ENCODE data around the gene ITGA8.
A peak's percentile ranks its signal among the peaks of the same experiment; 100 is the strongest.
"Not testable (repeated sequence)": the region's sequence is repeated elsewhere in the genome, so short reads cannot be mapped to it uniquely, and the experiment has no call there.

ITGA8 gene

DNA sequence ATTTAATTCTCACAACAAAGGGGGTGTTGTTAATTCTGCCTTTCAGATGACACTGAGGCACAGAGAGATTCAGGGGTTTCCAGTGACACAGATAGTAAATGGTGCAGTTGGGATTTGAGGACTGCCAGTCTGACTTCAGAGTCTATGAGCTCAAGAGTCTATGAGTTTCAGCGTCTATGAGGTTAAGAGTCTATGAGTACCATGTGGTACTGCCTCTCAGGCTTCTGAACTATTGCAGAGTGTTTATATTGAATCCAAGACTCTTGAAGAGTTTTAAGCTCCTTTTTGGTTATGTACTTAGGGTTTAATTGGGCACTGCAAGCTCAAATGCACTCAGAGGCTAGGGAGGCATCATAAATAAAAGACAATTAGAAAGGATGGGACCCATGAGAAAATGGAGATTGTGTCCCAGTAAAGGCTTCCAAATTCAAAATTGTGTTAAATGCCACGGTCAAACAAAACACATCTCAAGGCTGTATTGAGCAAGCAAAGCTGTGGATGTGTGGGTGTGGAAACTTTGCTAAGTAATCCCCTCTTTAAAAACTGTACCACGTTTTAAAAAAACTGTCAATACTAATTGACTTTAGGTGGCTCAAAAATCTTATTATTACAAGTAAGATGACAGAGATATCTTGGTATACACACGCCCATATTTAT, 224.7 kb downstream of the ITGA8 start:
- no peak for DNase-seq (ENCODE audit: low spot score)

DNA sequence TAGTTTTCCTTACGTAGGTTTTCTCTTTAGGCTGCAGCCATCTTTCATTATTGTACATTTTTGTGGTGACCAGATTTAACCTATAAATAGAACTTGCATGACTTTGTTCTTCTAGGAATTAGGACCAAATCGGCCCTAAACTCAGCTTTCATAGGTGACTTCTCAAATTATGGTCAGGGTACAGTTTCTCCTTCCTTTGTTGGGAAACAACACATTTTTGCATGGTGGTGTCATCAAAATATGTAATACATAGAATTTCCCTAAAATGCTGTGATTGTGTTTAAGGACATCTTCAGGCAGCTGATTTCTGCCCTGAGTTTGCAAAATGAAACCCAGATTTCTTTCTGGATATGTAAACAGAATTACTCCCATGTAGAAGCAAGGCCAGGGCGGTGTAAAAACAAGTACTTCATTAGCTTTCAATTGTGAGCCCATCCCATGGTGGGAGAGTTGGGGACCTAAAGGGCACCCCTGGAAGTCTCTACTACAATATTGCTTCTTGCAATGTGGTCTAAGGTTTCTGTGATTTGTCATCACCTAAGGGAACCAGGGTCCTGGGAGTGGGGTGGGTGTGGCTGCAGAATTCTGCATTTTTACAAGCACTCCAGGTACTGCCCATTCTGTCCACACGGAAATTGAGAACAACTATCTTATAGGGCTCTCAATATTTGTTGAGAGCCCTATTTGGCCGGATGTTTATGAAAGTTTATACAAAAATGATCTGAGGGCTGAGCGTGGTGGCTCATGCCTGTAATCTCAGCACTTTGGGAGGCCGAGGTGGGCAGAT, 227.7 kb downstream of the ITGA8 start:
- no peak for DNase-seq (ENCODE audit: low spot score)

DNA sequence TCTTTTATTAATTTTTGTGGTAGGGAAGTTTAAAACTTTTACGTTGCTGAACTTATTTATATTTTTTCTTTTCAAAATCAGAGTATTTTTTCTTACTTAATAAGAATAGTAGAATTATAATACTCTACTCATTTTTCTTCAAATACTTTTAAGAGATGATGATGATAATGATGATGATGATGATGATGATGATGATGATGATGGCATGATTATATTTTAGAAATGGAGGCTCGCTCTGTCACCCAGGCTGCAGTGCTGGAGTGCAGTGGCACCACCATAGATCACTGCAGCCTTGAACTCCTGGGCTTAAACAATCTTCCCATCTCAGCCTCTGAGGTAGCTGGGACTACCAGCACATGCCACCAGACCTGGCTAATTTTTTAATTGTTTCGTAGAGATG, 230.3 kb downstream of the ITGA8 start:
- DNase-seq (ENCODE audit: low spot score), result no peak

GRCh38 chr10:15487376-15487775, 232.3 kb downstream of the ITGA8 start:
- no peak for DNase-seq (ENCODE audit: low spot score)

GRCh38 chr10:15486404-15486803, 233.3 kb downstream of the ITGA8 start:
- DNase-seq (ENCODE audit: low spot score), result no peak

- peak; percentile 49 for DNase-seq (ENCODE audit: low spot score)
These were observed 233.9 kb downstream of the ITGA8 start for GRCh38 chr10:15485684-15486316.

DNA sequence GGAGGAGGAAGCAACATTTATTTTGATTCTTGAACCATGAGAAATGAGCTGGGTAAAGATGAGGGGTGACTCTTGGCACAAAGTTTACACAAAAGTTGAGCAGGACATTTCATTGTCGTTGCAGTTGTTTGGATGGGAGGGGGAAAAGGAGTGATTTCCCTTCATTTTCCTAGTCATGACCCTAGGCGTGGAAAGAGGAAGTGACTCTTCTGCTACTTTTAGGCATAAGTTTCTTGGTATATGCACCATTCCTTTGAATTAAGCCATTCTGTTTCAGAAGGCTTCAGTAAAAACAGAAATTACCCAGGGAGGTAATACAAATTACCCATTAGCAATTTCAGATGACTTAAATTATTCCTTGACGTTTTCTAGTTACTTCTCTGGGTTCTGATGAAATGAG, 234.7 kb downstream of the ITGA8 start:
- DNase-seq (ENCODE audit: low spot score), result no peak

GRCh38 chr10:15484128-15484527, 235.6 kb downstream of the ITGA8 start:
- no peak for DNase-seq (ENCODE audit: low spot score)

DNA sequence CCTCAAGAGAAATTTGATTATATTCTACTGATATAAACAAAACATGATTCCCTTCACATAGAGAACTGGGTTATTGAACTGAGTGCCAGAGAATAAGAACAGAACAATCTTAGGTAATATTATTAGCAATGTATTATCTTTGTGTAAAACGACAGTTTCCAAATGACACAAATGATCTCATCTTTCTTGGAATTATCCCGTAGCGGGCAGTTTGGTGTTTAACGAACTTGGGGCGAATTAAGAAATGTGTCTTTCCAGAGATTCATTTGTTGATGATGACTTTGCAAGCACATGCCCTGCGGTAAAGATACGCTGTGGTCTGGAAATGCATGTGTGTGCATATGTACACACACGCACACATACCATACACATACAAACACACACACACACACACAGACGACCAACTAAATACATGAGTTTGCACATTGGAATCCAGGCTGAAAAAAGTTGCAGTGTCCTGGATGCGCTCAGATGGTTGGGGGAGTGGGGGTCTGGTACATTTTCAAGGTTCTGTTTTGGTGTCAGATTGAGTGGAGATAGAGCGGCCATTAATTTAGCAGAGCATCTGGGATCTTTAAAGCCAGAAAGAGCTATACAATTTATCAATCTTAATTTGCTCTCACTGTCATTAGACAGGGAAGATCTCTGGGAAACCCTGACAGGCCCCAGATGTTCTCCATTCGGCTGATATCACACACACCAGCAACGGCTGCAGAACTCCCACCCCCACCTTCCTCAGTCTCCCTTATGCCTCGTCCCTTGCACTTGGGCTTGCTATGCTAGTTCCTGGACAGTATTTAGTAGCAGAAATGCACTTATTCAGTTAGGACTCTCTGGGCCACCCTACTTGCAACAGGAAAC, 236.3 kb downstream of the ITGA8 start:
- DNase-seq (ENCODE audit: low spot score), result no peak

DNA sequence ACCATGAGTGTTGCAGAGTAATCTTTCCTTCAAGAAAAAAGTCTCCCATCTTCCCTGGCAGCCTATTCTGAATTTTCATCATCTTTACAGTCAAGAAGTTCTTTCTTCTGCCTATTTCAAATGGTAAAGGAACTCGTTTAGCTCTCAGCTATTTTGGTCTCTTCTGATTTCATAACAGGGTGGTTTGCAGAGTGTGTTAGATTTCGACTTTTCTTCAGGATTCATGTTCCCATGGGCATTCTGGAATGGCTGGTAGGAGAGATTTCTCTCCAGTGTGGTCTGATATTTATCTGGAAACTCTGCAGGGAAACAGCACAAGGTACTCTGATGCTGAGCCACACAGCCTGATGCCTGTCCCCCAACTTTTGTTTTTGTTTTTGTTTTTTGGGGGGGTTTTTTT, 237.6 kb downstream of the ITGA8 start:
- peak; percentile 45 for DNase-seq (ENCODE audit: low spot score)

- DNase-seq (ENCODE audit: low spot score), result no peak
These were observed 240.8 kb downstream of the ITGA8 start for GRCh38 chr10:15478950-15479349.

DNA sequence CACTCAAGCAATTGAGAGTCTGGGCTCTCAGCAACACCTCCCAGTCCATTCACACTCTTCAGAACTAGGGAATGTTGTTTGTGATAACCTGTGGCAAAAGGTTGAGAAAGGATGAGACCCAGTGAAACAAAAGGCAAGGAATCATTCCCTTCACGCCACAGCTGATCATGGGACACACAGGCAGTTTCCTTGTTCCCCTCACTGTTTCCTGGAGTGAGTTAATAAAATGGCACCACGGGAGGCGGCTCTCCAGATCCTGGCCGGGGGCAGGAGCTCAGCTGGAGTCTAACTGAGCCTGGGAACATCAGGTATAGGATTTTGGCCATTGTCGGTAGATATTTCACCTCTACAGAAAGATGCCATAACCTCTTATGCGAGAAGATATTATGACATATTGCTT, 241.3 kb downstream of the ITGA8 start:
- no peak for DNase-seq (ENCODE audit: low spot score)

GRCh38 chr10:15476337-15476736, 243.4 kb downstream of the ITGA8 start:
- DNase-seq (ENCODE audit: low spot score), result no peak

- not testable (repeated sequence) for DNase-seq (ENCODE audit: low spot score)
These were observed 244.3 kb downstream of the ITGA8 start for GRCh38 chr10:15475439-15475838.

GRCh38 chr10:15474671-15475070, 245.1 kb downstream of the ITGA8 start:
- no peak for DNase-seq (ENCODE audit: low spot score)

DNA sequence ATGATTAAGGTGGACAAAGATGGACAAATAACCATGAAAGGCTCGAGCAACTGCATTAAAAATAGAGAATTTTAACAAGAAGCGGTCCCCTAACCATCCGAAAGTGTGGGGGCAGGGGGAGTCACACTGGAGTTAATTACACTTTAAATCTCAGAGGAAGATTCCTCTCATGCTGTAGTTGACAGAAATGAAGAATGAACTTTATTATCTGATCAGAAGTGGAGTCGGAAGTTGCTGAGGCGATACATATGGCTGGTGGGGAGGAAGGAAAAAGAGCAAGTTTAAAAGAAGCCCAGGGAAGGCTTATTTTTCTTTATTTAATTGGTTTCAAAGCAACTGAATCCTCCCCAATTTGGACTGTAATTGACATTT, 246.3 kb downstream of the ITGA8 start:
- DNase-seq (ENCODE audit: low spot score), result no peak

GRCh38 chr10:15472431-15473395, 247.0 kb downstream of the ITGA8 start:
- DNase-seq (ENCODE audit: low spot score), result peak; percentile 64

GRCh38 chr10:15472008-15472407, 247.7 kb downstream of the ITGA8 start:
- DNase-seq (ENCODE audit: low spot score), result no peak

- DNase-seq (ENCODE audit: low spot score), result no peak
These were observed 250.6 kb downstream of the ITGA8 start for GRCh38 chr10:15469111-15469510.

- no peak for DNase-seq (ENCODE audit: low spot score)
These were observed 255.3 kb downstream of the ITGA8 start for GRCh38 chr10:15464381-15464780.
